DND-41 (cell line): ENCODE measurements around the gene ZNF629.

Experiments
- ATAC-seq: fragments of 200-7000 bp; cut with Tn5 transposase; 3 replicates; pipeline ENCODE4 v1.9.1; 2021; ENCODE audit warnings: low read depth; ENCODE audit not compliant: insufficient read depth
- DNase-seq: peaks from one replicate; pipeline ENCODE4 v3.0.0-alpha.2; 2020
- H2AFZ ChIP-seq: 2 replicates; pipeline ENCODE4 v1.6.0; 2012; ENCODE audit warnings: low read depth, low read length
- H3K27ac ChIP-seq: 2 replicates; pipeline ENCODE4 v1.5.1; 2012; ENCODE audit warnings: low read length, inconsistent platforms
- H3K27me3 ChIP-seq: fragments of 200-600 bp; sonication (generic); 2 replicates; pipeline ENCODE4 v1.6.0; 2012; ENCODE audit warnings: low read length, mild to moderate bottlenecking, inconsistent platforms; ENCODE audit not compliant: insufficient read depth, poor library complexity
- H3K36me3 ChIP-seq: 2 replicates; pipeline ENCODE4 v1.5.1; 2012; ENCODE audit warnings: low read length, inconsistent platforms; ENCODE audit not compliant: insufficient read depth
- H3K4me1 ChIP-seq: 2 replicates; pipeline ENCODE4 v1.5.1; 2012; ENCODE audit warnings: mild to moderate bottlenecking, low read length; ENCODE audit not compliant: insufficient read depth
- H3K4me2 ChIP-seq: 2 replicates; pipeline ENCODE4 v1.6.0; 2012; ENCODE audit warnings: mild to moderate bottlenecking, moderate library complexity, low read length, inconsistent platforms; ENCODE audit not compliant: insufficient read depth
- H3K4me3 ChIP-seq, 2 experiments: fragments of 200-600 bp in 1 of 2; shearing (Covaris generic) in 1 of 2; 2 replicates each; pipeline ENCODE4 v1.5.1; 2012 to 2016; ENCODE audit warnings: inconsistent platforms in 2 of 2, low read length in 2 of 2, mild to moderate bottlenecking in 2 of 2, low read depth in 1 of 2, moderate library complexity in 1 of 2
- H3K79me2 ChIP-seq: 2 replicates; pipeline ENCODE4 v1.6.0; 2012; ENCODE audit warnings: low read length, inconsistent platforms; ENCODE audit not compliant: insufficient read depth
- H3K9ac ChIP-seq: 2 replicates; pipeline ENCODE4 v1.6.0; 2012; ENCODE audit warnings: low read depth, mild to moderate bottlenecking, inconsistent platforms, low read length, moderate library complexity
- H3K9me3 ChIP-seq: 2 replicates; pipeline ENCODE4 v1.5.1; 2012; ENCODE audit warnings: low read length, moderate library complexity, mild to moderate bottlenecking, inconsistent platforms; ENCODE audit not compliant: insufficient read depth, severe bottlenecking
- H4K20me1 ChIP-seq: 2 replicates; pipeline ENCODE4 v1.6.0; 2012; ENCODE audit warnings: low read length; ENCODE audit not compliant: insufficient read depth
- EZH2 ChIP-seq: IDR thresholded peaks from 3 replicates; pipeline ENCODE4 v1.6.1; 2012; ENCODE audit warnings: borderline replicate concordance, low read depth, mild to moderate bottlenecking, moderate library complexity, low read length, inconsistent platforms; ENCODE audit not compliant: severe bottlenecking
- TF ChIP-seq, protein P1 (sequence below): IDR thresholded peaks from 2 replicates; pipeline ENCODE4 v1.5.1; 2012; ENCODE audit warnings: borderline replicate concordance, low read length, moderate library complexity, mild to moderate bottlenecking; ENCODE audit not compliant: poor library complexity, severe bottlenecking; ENCODE audit errors: extremely low read depth

The ZNF629 gene

DNA sequence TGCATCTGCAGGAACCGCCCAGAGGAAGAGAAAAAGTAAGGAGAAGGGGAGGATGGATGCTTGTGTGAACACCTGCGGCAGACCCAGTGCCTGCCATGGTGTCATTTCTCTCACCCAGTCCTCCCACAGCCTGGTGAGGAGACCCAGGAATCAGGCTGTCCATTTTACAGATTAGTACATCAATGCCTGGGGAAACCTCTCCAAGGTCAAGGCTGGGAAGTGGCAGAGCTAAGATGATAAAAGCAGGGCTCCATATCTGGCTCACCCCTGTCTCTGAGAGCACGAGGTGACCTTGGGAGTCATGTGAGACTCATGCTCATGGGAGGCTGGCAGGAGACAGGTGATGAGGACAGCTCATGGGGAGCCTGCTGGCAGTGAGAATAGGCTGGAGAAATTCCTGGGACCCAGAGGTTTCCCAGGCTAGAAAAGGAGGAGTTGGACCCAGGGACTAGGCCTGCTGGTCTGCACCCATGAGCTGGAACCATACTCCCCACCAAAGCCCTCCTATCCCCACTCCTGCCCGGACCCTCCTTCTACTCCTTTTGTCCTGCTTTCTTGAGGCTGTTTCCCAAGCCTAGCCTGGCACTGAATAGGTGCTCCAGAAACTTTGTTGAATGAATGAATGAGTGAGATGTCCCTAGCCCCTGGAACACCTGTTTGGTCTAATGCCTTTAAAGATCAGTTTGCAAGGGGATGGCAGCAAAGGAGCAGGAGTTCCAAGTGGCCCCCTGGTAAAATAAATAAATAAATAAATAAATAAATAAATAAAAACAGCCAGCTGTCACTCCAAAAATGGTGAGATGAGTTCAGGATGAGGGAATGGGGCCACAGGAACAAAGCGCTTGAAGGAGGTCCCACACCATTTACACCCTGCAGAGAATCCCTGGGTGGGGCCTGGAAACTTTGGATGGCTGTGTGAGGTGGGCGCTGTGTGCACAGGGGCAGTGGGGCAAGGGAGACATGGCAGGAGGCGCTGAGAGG is 1.6 kb downstream of the ZNF629 start:
- peak overlapping the region; percentile 53; the same call in 1 of the 2 replicates for H3K27ac ChIP-seq
- DNase-seq = no peak
- peak overlapping the region; percentile 78 for H3K9ac ChIP-seq

DNA sequence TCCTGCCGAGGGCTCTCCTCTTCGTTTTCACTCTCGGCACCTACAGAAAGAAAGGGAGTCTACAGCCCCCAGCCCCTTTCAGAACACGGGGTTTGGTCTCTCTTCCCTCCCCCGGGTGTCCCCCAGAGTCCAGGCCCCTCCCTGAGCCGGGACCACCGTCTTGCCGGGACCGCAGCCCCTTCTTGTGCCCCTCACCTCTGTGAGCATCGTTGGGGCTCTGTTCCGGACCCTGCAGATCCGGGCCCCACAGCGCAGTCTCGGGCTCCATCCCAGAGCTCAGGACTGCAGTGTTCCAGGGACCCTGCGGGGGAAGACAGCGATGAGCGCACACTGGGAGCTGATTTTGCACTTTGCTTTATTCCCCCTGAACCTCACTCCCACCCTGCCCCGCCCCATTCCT is 2.8 kb downstream of the ZNF629 start:
- H3K4me3 ChIP-seq = no peak overlapping the region
- TF ChIP-seq, protein P1, sequence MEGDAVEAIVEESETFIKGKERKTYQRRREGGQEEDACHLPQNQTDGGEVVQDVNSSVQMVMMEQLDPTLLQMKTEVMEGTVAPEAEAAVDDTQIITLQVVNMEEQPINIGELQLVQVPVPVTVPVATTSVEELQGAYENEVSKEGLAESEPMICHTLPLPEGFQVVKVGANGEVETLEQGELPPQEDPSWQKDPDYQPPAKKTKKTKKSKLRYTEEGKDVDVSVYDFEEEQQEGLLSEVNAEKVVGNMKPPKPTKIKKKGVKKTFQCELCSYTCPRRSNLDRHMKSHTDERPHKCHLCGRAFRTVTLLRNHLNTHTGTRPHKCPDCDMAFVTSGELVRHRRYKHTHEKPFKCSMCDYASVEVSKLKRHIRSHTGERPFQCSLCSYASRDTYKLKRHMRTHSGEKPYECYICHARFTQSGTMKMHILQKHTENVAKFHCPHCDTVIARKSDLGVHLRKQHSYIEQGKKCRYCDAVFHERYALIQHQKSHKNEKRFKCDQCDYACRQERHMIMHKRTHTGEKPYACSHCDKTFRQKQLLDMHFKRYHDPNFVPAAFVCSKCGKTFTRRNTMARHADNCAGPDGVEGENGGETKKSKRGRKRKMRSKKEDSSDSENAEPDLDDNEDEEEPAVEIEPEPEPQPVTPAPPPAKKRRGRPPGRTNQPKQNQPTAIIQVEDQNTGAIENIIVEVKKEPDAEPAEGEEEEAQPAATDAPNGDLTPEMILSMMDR = no peak
- TF ChIP-seq EZH2 = no peak
- peaks cover 22% of the 10 kb centered on the region for H3K36me3 ChIP-seq
- no peaks in the 10 kb centered on the region for H3K9me3 ChIP-seq
- ATAC-seq (no peak), DNase-seq (no peak)
- peaks cover 24% of the 10 kb centered on the region for H3K4me1 ChIP-seq
- H3K4me2 ChIP-seq = no peak overlapping the region
- peaks cover 5% of the 10 kb centered on the region for H3K79me2 ChIP-seq
- peaks cover 5% of the 10 kb centered on the region for H3K27me3 ChIP-seq
- no peak overlapping the region for H3K9ac ChIP-seq
- no peak overlapping the region for H3K27ac ChIP-seq
- H2AFZ ChIP-seq = no peak overlapping the region
- H4K20me1 ChIP-seq = no peaks in the 10 kb centered on the region; the same call in 1 of the 2 replicates

More for the DNA sequence above, 1.6 kb downstream of the ZNF629 start:
- no peaks in the 10 kb centered on the region; the same call in 1 of the 2 replicates for H4K20me1 ChIP-seq
- peak overlapping the region; percentile 71 for H3K4me2 ChIP-seq
- peaks cover 24% of the 10 kb centered on the region for H3K4me1 ChIP-seq
- peaks cover 5% of the 10 kb centered on the region for H3K79me2 ChIP-seq
- H3K36me3 ChIP-seq = peaks cover 22% of the 10 kb centered on the region
- H3K27me3 ChIP-seq = peaks cover 5% of the 10 kb centered on the region
- H2AFZ ChIP-seq = no peak overlapping the region; the same call in 1 of the 2 replicates
- H3K4me3 ChIP-seq = peak overlapping the region in 1 of 2 experiments; percentile 80; a peak in 2 of 4 replicates
- no peaks in the 10 kb centered on the region for H3K9me3 ChIP-seq
- no peak for ATAC-seq
- no peak for TF ChIP-seq EZH2
- TF ChIP-seq, protein P1 = no peak

DNA sequence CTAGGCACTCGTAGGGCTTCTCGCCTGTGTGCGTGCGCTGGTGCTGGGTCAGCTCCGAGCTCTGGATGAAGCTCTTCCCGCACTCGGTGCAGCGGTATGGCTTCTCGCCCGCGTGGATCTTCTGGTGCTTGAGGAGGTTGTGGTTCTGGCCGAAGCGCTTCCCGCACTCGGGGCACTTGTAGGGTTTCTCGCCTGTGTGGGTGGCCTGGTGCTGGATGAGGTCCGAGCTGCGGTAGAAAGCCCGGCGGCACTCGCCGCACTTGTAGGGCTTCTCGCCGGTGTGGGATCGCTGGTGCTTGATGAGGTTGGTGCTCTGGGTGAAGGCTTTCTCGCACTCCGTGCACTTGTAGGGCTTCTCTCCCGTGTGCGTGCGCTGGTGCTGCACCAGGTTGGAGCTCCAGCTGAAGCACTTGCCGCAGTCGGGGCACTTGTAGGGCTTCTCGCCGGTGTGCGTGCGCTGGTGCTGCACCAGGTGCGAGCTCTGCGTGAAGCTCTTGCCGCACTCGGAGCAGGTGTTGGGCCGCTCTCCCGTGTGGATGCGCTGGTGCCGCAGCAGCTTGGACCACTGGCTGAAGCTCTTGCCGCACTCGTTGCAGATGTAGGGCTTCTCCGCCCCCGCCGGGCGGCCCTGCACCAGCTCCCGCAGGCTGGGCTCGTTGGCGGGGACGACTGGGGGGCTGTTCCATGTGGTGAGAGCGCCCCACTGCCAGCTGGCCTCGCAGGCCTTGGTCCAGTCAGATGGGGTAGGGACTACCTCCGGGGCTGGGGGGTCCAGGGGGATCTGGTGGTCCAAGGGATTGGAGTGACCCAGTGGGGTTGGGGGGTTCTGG is 3.5 kb downstream of the ZNF629 start:
- H3K9ac ChIP-seq = no peak overlapping the region
- H3K36me3 ChIP-seq = peaks cover 22% of the 10 kb centered on the region
- peaks cover 5% of the 10 kb centered on the region for H3K79me2 ChIP-seq
- H3K27ac ChIP-seq = no peak overlapping the region
- no peaks in the 10 kb centered on the region; the same call in 1 of the 2 replicates for H4K20me1 ChIP-seq
- no peak overlapping the region for H3K4me3 ChIP-seq
- peaks cover 5% of the 10 kb centered on the region for H3K27me3 ChIP-seq
- peaks cover 24% of the 10 kb centered on the region for H3K4me1 ChIP-seq
- H2AFZ ChIP-seq = no peak overlapping the region
- ATAC-seq (no peak), DNase-seq (no peak)
- no peaks in the 10 kb centered on the region for H3K9me3 ChIP-seq
- no peak overlapping the region for H3K4me2 ChIP-seq
- TF ChIP-seq EZH2 = no peak
- TF ChIP-seq, protein P1 = no peak
